Measurements from ENCODE around the gene PCDHA12. TPM values are rescaled to one million over a fixed set of nuclear protein-coding genes. Genes with fewer than 3 reads are reported as not detected.
"Not testable (repeated sequence)": the region's sequence is repeated elsewhere in the genome, so short reads cannot be mapped to it uniquely, and the experiment has no call there.

PCDHA12 gene
- 0.29 TPM for total RNA-seq
- long read RNA-seq: 0 reads

- no peak for DNase-seq (ENCODE audit: low spot score)
Observed at GRCh38 chr5:140875085-140876065, at the start of gene PCDHA12. TSS of gene PCDHA12 (plus strand) at chr5:140875308. CDS start at chr5:140875473, 165 bp downstream.

GRCh38 chr5:140827704-140828361 is 47.3 kb upstream of the PCDHA12 start, which contains the start of gene PCDHA6:
TSS of gene PCDHA6 (plus strand) at chr5:140827960. CDS start at chr5:140828092, 132 bp downstream.
- DNase-seq (ENCODE audit: low spot score): no peak

GRCh38 chr5:140828362-140828737 is 46.8 kb upstream of the PCDHA12 start:
- no peak for DNase-seq (ENCODE audit: low spot score)

GRCh38 chr5:140829511-140830501 is 45.3 kb upstream of the PCDHA12 start:
- DNase-seq (ENCODE audit: low spot score): not testable (repeated sequence)

- no peak for DNase-seq (ENCODE audit: low spot score)
Observed at GRCh38 chr5:140833993-140834392, 41.1 kb upstream of the PCDHA12 start, which contains the start of gene PCDHA7. TSS of gene PCDHA7 (plus strand) at chr5:140834269. CDS start at chr5:140834384, 115 bp downstream.

- DNase-seq (ENCODE audit: low spot score): not testable (repeated sequence)
Observed at GRCh38 chr5:140834439-140835008, 40.6 kb upstream of the PCDHA12 start.

GRCh38 chr5:140835622-140836510 is 39.2 kb upstream of the PCDHA12 start:
- peak; percentile 89 for DNase-seq (ENCODE audit: low spot score)

- DNase-seq (ENCODE audit: low spot score): peak; percentile 72
Observed at GRCh38 chr5:140840978-140841962, 33.8 kb upstream of the PCDHA12 start, which contains the start of gene PCDHA8. TSS of gene PCDHA8 (plus strand) at chr5:140841187. CDS start at chr5:140841322, 135 bp downstream.

- peak; percentile 74 for DNase-seq (ENCODE audit: low spot score)
Observed at GRCh38 chr5:140842798-140843733, 32.0 kb upstream of the PCDHA12 start.

- not testable (repeated sequence) for DNase-seq (ENCODE audit: low spot score)
Observed at GRCh38 chr5:140848139-140849102, 26.7 kb upstream of the PCDHA12 start, which contains the start of gene PCDHA9. TSS of gene PCDHA9 (plus strand) at chr5:140848382. CDS start at chr5:140848496, 114 bp downstream.

- peak; percentile 82 for DNase-seq (ENCODE audit: low spot score)
Observed at GRCh38 chr5:140849831-140850634, 25.1 kb upstream of the PCDHA12 start.

GRCh38 chr5:140855772-140856674 is 19.1 kb upstream of the PCDHA12 start, which contains the start of gene PCDHA10:
TSS of gene PCDHA10 (plus strand) at chr5:140855897. CDS start at chr5:140856049, 152 bp downstream.
- no peak for DNase-seq (ENCODE audit: low spot score)
